ENCODE data around the gene ELFN2.
"Not testable (repeated sequence)": the region's sequence is repeated elsewhere in the genome, so short reads cannot be mapped to it uniquely, and the experiment has no call there.

The ELFN2 gene, protein sequence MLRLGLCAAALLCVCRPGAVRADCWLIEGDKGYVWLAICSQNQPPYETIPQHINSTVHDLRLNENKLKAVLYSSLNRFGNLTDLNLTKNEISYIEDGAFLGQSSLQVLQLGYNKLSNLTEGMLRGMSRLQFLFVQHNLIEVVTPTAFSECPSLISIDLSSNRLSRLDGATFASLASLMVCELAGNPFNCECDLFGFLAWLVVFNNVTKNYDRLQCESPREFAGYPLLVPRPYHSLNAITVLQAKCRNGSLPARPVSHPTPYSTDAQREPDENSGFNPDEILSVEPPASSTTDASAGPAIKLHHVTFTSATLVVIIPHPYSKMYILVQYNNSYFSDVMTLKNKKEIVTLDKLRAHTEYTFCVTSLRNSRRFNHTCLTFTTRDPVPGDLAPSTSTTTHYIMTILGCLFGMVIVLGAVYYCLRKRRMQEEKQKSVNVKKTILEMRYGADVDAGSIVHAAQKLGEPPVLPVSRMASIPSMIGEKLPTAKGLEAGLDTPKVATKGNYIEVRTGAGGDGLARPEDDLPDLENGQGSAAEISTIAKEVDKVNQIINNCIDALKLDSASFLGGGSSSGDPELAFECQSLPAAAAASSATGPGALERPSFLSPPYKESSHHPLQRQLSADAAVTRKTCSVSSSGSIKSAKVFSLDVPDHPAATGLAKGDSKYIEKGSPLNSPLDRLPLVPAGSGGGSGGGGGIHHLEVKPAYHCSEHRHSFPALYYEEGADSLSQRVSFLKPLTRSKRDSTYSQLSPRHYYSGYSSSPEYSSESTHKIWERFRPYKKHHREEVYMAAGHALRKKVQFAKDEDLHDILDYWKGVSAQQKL

DNA sequence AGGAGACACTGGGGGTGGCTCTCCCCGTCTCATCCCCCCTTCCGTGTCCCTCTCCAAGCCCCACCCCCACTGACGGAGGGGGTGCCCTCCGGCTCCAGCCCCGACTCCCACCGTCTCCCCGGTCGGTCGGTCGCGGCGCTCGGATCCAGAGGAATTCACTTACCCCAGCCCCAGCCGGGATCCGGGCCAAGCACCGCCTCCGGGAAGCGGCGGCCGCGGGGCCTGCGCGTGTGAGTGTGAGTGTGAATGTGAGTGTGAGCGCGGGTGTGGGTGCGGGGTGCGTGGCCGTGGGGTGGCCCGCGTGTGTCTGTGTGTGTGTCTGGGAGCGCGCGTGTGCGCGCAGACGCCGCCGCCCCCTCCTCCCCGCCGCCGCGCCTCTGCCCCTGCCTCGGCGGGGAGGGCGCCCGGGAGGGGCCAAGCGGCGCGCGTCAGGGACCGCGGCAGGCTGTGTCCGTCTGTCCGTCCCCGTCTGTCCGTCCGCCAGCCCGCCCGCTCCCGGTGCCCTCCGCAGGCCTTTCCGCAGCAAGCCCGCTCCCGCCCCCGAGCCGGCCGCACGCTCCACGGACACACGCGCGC is at the start of gene ELFN2:
ELFN2 (minus strand) TSS at position 345 of the 576 bp plus-strand sequence. CDS start 51,945 bp downstream, outside the sequence.
- no peak for DNase-seq (ENCODE audit: low read depth in 2 of 2)

DNA sequence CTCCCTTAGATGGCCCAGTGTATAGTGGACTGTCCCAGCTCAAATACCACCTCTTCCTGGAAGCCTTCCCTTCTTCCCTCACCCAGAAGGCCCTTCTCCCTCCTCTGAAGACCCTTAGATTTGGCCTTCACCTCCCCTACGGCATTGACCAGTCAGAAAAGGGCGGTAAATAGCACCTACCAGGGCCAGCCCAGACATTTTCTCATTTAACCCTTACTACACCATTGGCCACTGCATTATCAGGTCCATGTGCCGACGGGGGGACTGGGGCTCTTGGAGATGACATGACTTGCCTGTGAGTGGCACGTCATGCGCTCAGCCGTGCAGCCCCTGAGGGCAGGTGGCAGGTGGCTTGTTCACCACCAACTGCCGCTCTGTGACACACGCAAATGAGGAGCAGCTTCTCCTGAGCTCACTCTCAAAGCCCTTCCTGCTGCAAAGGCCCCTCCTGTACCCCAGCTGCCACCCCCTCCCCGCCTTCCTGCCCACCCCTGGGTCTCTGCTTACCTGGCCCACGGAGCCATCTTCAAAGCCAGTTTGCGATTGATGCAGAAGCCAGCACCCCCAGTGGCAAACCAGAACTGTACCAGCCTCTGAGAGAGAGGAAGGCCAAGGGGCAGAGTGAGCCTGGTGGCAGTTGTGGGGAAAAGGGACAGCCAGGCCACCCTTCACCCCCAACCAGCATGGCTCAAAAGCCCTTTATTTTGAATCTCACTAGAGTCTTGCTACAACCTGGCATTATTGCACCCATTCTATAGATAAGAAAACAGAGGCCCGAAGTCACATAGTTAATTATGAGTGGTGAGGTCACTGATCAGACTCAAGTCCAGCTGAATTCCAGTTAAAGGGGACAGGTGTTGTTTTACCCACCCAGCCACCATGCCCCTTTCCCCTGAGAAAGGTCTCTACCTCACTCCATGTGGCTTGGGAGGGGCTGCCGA is 49.4 kb upstream of the ELFN2 start:
- DNase-seq (ENCODE audit: low read depth in 2 of 2) = no peak

DNA sequence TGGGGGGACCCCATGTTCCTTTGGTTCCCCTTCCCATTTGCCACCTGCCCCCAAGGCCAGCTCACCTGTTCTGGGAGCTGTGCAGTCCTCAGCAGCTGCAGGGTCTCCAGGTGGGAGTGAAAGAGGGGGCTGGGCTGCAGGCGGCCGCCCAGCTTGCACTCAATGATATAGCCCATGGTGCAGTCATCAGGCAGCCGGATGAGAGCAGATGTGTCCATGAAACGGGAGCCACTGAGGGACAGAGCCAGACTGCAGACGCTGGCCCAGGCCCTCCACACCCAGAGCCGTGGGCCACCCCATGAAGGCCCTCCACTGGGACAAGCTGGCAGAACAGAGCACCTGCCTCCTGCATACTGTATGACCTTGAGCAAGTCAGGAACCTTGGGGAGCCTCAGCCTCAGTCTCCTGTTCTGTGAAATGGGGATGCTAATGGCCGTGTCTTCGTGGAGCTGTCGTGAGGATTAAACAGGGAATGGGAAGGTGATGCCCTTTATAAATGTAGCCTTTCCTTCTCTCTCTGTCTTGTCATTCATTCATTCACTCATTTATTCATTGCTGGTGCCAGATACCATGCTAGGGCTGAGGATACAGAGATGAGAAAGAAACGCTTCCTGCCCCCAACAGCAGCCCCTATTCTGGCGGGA is 47.3 kb upstream of the ELFN2 start:
- no peak for DNase-seq (ENCODE audit: low read depth in 2 of 2)

DNA sequence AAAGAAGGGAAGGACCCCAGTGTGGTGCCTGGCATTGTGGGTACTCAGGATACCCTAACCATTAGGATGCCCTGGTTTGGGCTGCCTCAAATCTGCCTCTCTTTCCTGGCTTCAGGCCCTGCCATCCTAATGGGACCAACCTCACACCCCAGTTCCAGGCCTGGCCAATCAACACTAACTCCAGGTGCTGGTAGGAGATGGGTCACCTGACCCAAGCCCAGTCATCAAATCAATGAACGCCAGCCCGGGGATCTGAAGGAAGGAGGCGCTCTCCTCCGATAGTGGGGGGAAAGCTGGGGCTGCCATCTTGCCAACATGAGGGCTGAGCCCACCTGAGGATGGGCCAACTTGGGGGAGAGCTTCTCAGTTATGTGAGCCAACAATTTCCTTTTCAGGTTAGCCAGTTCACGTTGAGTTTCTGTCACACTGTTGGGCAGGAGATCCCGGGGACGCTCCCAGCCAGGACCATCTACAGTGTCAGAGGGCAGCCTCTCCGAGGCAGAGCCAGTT is 46.2 kb upstream of the ELFN2 start:
- DNase-seq (ENCODE audit: low read depth in 2 of 2) = no peak

DNA sequence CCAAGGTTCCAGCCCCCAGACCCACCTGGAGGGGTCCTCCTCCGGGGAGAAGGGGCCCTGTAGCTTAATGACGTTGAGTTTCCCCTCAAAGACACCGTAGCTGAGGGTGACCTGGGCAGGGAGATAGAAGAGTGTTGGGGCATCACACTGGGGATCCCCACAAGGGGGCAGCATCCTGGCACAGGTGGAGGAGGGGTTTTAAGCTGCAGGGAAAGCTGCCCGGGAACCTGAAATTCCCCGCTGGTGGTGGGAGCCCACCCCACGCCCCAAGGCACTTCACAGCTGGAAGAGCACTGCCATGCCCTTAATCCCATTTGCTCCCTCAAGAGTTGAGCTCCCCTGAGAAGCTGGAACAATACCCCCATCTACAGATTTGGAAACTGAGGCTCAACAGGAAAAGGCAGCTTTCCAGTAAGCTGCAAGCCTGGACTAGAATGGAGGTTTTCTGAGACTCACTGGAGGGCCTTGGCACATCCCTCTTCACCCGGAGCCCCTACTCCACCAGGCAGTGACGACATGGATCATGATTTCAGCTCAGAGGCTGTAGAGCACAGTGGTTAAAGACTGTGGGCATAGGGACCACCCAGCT is 45.2 kb upstream of the ELFN2 start:
- peak in 1 of 2 donors; percentile 18 for DNase-seq (ENCODE audit: low read depth in 2 of 2)

DNA sequence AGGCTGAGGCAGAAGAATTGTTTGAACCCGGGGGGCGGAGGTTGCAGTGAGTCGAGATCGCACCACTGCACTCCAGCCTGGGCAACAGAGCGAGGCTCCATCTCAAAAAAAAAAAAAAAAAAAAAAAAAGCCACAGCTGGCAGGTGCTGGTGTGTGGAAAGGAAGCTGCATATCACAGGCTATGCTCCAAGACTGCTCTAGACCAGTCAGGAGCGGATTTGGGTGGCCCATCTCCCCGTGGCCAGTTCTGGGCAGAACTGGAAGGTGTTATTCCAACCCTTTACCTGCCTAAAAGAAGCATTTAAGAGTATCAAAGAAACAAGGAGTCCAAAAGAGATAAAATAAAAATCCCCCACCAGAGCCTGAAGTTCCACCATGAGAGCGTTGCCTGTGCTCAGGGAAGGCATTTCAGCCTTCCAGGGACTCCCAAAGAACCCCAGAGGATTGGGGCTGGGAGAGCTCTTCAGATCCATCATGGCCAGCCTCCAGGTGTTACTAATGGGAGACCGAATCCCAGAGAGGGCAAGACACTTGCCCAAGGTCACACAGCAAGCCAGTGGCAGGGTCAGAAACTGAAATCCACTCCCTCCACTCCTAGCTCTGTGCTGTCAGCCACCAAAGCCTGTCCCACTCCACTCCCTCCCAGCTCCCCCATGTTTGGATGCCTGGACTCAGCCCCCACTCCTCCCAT is 44.6 kb upstream of the ELFN2 start:
- DNase-seq (ENCODE audit: low read depth in 2 of 2) = no peak

DNA sequence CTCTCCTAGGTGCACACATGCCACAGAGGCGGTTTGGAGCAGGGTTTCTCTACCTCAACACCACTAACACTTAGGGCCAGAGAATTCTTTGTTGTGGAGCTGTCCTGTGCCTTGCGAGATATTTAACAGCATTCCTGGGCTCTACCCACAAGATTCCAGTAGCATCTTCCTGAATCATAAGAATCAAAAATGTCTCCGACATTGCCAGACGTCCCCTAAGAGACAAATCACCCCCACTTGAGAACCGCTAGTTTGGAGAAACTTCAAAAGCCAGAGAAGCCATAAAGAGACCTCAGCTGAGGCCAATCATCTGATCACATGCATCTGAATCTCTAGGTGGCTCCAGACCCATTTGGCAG is 42.8 kb upstream of the ELFN2 start:
- no peak for DNase-seq (ENCODE audit: low read depth in 2 of 2)

DNA sequence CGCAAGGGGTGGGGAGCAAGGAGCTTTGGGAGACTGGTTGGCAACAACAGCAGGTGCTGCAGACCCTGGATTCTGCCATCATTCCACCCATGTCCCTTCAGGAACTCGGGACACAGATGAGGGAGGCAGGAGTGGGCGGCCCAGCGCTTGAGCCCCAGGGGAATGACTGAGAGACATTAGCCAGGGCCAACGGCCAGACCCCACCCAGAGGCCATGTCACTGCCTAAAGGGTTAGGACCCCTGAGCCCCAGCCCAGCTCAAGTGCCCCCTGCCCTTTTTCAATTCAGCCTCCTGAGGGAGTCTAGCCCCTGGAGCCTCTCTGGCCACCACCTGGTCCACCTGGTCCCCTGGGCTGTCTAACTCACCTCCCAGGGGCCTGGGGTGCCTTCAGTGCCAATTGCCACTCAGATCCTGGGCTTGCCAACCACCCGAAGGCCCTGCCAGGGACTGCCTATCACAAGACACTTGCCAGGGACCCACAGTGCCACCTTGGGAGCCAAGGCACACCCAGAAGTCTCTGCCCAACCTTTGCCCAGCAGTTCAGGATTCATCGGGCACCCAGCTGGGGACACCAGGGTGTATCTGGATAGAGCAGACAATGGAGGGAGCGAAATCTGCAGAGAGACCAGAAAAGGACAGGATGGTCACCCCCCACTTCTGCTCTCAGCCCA is 42.3 kb upstream of the ELFN2 start:
- DNase-seq (ENCODE audit: low read depth in 2 of 2) = no peak

DNA sequence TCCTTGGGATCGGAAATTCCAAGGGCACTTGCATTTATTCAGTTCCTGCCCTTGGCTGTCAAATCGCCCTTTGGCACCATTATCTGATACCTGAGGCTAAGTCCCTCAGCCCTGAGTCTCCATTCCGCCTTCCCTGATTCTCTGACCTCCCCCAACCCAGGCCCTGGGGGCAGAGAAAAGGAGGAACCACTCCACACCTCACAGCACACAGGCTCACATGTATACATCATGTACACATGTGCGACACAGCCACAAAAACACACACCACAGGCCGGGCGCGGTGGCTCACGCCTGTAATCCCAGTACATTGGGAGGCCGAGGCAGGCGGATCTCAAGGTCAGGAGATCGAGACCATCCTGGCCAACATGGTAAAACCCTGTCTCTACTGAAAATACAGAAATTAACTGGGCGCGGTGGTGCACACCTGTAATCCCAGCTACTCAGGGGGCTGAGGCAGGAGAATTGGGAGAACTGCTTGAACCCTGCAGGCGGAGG is 41.0 kb upstream of the ELFN2 start:
- DNase-seq (ENCODE audit: low read depth in 2 of 2) = not testable (repeated sequence)

DNA sequence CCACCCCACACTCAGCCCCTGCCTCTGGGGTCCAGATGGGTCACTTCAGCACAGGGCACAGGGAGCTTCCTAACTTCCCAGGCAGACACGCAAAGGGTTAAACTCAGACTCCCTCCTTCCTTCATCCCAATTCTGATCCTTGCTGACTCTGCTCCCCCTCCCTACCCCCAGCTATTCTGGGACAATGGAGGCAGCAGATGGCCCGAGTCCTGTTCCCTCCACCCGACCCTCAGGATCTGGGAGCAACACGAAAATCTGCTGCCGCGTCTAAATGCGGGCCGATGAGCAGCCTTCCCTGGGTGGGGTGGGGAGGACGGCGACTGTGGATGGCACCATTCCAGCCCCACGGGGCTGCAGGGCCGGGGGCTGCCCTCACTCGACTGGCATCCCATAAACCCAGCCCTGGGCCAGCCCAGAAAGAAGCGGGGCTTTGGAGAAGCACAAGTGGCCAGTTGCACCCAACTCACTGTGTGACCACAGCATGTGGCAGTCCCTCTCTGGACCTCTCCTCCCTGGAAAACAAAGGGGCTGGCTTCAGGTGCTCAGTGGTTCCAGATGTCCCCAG is 40.2 kb upstream of the ELFN2 start:
- no peak for DNase-seq (ENCODE audit: low read depth in 2 of 2)

DNA sequence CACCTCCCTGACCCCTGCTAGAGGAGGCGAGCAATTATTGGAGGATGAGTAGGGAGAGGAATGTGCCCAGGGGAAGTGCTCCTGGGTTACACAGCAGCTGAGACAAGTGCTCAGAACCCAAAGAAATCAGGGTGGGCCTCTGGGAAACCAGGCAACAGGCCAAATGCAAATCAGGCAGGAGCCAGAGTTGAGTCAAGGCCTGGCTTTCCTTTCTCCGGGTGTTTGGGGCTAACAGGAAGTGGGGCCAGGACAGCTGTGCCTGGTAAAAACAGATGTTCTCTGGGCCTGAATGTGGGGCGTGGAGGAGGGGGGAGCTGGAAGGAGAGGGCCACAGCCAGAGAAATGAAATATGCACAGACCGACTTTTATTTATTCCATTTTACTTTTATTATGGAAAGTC is 36.9 kb upstream of the ELFN2 start:
- no peak for DNase-seq (ENCODE audit: low read depth in 2 of 2)

DNA sequence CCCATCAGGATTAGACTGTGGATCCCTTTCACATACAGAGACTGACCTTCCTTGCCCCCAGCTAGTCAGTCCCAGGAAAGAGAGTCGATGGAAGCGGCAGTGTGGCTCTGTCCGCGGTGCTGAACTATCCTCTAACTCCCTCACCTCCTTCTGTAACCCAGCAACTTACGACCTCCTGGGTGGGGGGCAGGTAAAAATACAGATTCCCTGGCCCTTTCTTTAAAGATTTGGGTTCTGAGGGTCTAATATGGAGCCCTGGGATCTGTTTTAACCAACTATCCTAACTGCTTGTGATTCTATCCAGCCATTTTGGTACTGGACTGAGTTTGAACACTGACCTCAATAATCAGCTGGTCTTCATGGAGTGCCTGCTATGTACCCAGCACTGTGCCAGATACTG is 35.7 kb upstream of the ELFN2 start:
- DNase-seq (ENCODE audit: low read depth in 2 of 2) = no peak

DNA sequence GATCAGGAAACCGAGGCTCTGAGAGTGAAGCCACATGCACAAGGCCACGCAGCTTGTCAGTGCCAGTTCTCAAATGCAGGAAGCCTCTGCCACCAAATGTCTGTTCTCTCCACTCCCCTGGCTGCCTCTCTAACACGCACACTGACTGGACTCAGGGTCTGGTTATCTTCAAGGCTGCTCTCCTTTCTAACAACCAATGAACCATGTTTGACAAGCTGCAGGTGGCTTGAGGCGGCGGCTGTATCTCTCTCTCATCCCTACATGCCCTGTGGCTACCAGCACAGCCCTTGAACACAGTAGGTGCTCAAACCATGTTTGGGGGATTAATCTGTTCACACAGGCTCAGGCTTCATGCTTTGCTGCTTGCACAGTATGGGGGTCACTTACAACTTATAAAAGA is 35.2 kb upstream of the ELFN2 start:
- DNase-seq (ENCODE audit: low read depth in 2 of 2) = no peak

DNA sequence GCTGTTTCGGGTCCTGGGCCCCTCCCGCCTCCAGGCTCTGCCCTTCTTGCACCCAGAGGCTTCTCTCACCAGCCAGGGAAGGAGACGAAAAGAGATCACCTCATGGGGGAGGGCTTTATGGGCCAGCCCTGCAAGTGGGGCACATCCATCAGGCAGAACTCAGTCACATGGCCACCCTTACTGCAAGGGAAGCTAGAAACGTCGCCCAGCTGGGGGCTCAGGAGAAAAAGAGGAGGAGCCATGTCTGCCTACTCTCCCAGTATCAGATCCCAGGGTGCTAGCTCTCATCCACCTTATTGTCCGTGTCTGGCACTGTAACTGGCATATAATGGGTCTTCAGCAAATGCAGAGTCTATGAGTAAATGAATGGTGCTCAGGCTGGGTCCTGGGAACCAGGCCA is 34.7 kb upstream of the ELFN2 start:
- DNase-seq (ENCODE audit: low read depth in 2 of 2) = no peak

DNA sequence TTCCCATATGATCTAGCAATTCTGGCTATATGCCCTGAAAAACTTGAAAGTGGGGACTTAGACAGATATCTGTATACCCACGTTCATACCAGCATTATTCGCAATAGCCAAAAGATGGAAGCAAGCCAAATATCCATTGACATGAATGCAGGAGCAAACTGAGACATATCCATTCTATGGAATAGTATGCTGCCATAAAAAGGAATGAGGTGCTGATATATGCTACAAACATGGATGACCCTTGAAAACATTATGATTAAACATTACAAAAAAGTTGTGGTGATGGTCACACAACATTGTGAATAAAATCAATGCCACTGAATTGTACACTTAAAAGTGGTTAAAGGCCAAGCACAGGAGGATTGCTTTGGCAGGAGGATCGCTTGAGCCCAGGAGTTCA is 33.4 kb upstream of the ELFN2 start:
- no peak for DNase-seq (ENCODE audit: low read depth in 2 of 2)

DNA sequence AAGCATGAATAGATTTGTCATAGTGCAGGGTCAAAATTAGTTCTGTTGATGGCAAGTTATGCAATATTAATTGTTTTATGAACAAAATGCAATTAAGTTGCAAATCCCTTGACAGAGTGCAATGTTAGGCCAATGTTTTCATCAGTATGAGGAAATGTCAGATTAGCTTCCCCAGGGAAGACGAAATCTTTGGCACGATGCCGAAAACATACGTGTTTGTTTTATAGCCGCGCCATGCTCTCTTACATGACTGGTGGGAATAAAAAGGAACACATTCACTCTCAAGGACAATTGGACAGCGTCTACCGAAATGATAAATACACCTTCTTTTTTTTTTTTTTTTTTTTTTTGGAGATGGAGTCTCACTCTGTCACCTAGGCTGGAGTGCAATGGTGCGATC is 31.9 kb upstream of the ELFN2 start:
- DNase-seq (ENCODE audit: low read depth in 2 of 2) = no peak

DNA sequence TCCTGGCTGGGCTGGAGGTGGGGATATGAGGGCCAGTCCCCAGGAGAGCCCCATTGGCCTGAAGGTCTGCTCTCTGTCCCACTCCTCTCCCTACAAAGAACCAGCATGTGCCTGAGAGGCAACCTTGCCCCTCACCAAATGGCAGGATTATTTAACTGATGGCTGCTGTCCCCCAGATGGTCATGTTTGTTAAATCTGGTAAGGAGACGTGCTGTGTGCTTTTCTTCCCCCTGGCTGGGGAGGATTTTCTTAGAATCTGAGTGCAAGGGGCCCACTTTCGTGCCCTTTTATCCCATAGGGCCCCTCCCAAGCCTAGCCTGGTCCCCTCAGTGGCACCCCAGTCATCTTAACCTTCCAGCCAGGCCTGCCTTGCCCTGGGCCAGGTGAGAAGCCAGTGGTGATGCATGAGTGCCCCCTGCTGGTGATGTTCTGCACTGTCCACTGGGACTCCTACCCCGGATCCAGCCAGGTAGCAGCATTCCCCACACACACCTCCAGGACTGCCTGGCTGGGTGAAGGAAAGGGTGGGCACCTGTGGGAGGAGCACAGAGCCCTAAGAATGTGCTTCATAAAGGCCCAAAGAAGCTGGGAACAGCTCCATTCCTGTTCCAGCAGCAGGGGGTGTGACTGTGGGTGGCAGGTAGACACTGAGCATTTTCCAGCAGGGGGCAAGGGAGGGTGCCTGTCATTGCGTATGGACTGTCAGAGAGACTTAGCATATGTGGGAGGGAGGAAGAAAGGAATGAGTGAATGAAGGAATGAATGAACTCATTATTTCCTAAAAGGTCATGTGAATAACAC is 30.0 kb upstream of the ELFN2 start:
- DNase-seq (ENCODE audit: low read depth in 2 of 2) = peak; percentile 61 to 85

DNA sequence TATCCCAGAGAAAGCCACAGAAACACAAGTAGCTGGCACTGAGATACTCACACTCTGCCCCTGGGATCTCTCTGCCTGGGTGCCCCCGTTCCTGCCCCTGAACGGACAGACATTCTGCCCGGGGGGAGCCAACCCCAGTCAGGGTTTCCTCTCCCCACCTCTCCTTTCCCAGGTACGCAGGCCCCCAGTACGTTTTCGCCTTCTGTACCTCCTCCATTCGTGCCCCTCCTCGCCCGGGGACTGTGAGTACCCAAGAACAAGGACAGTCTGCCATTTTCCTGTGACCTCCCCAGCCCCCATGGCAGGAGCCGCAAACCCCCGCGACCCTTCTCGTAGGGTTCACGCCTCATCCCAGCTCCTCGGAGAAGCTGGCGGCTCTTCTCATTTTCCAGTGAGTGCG is 29.1 kb upstream of the ELFN2 start:
- DNase-seq (ENCODE audit: low read depth in 2 of 2) = no peak

All from stimulated activated CD4-positive, alpha-beta T cell treated with anti-CD3 and anti-CD28 coated beads, Interleukin-1b, Interleukin-23, amount 100 ng/mL, for 1 hour (primary cell).